Measurements from ENCODE around the gene SLC36A2.
"Not testable (repeated sequence)": the region's sequence is repeated elsewhere in the genome, so short reads cannot be mapped to it uniquely, and the experiment has no call there.

The SLC36A2 gene

GRCh38 chr5:151347369-151347768 lies at the start of gene SLC36A2:
Gene SLC36A2 (minus strand): TSS chr5:151347559. CDS start chr5:151347460, 99 bp downstream.
- DNase-seq, result no peak

- DNase-seq, result no peak
These were observed 41.6 kb upstream of the SLC36A2 start for GRCh38 chr5:151388960-151389359.

- no peak for DNase-seq
These were observed 36.7 kb upstream of the SLC36A2 start for GRCh38 chr5:151384106-151384505.

GRCh38 chr5:151383011-151383410 lies 35.7 kb upstream of the SLC36A2 start:
- no peak for DNase-seq

- no peak for DNase-seq
These were observed 35.2 kb upstream of the SLC36A2 start for GRCh38 chr5:151382576-151382975.

GRCh38 chr5:151381899-151382298 lies 34.5 kb upstream of the SLC36A2 start:
- DNase-seq, result no peak

- DNase-seq, result no peak
These were observed 31.3 kb upstream of the SLC36A2 start for GRCh38 chr5:151378616-151379015.

GRCh38 chr5:151374539-151374938 lies 27.2 kb upstream of the SLC36A2 start:
- no peak for DNase-seq

GRCh38 chr5:151367038-151367437 lies 19.7 kb upstream of the SLC36A2 start:
- DNase-seq, result not testable (repeated sequence)

GRCh38 chr5:151363673-151364072 lies 16.3 kb upstream of the SLC36A2 start:
- DNase-seq, result no peak

- DNase-seq, result no peak
These were observed 15.6 kb upstream of the SLC36A2 start for GRCh38 chr5:151362970-151363369.

GRCh38 chr5:151359391-151359790 lies 12.0 kb upstream of the SLC36A2 start:
- DNase-seq, result no peak

- DNase-seq, result no peak
These were observed 10.4 kb upstream of the SLC36A2 start for GRCh38 chr5:151357792-151358191.

GRCh38 chr5:151357097-151357496 lies 9.7 kb upstream of the SLC36A2 start:
- no peak for DNase-seq

- no peak for DNase-seq
These were observed 4.3 kb upstream of the SLC36A2 start for GRCh38 chr5:151351671-151352070.

GRCh38 chr5:151348789-151349188 lies 1.4 kb upstream of the SLC36A2 start:
- no peak for DNase-seq

GRCh38 chr5:151345808-151346478 lies 1.4 kb downstream of the SLC36A2 start:
- DNase-seq, result no peak

GRCh38 chr5:151345187-151345807 lies 2.1 kb downstream of the SLC36A2 start:
- no peak for DNase-seq

- no peak for DNase-seq
These were observed 3.3 kb downstream of the SLC36A2 start for GRCh38 chr5:151344088-151344487.

GRCh38 chr5:151340004-151340403 lies 7.4 kb downstream of the SLC36A2 start:
- no peak for DNase-seq

- DNase-seq, result no peak
These were observed 8.6 kb downstream of the SLC36A2 start for GRCh38 chr5:151338734-151339133.

GRCh38 chr5:151332857-151333256 lies 14.5 kb downstream of the SLC36A2 start:
- no peak for DNase-seq

GRCh38 chr5:151328734-151329133 lies 18.6 kb downstream of the SLC36A2 start:
- DNase-seq, result no peak

GRCh38 chr5:151327585-151327984 lies 19.8 kb downstream of the SLC36A2 start:
- DNase-seq, result no peak

GRCh38 chr5:151326266-151326665 lies 21.1 kb downstream of the SLC36A2 start:
- DNase-seq, result no peak
